Duodenal mucosa (tissue), 2 donors: Measurements from ENCODE around the gene MLLT3.

ENCODE experiments used
- H3K27ac ChIP-seq: one replicate; pipeline ENCODE4 v1.7.0; 2013; ENCODE audit warnings: low read depth, low read length
- H3K27me3 ChIP-seq, 2 donors: one replicate each; pipeline ENCODE4 v1.7.0; 2013; ENCODE audit warnings: low read length in 2 of 2, control low read depth in 1 of 2; ENCODE audit not compliant: insufficient read depth in 2 of 2, control insufficient read depth in 1 of 2
- H3K36me3 ChIP-seq, 2 donors: one replicate each; pipeline ENCODE4 v1.7.0; 2013; ENCODE audit warnings: low read length in 2 of 2, control low read depth in 1 of 2; ENCODE audit not compliant: insufficient read depth in 2 of 2, control insufficient read depth in 1 of 2
- H3K4me1 ChIP-seq, 2 donors: one replicate each; pipeline ENCODE4 v1.7.0; 2013; ENCODE audit warnings: low read length in 2 of 2, control low read depth in 1 of 2; ENCODE audit not compliant: insufficient read depth in 2 of 2, control insufficient read depth in 1 of 2
- H3K4me3 ChIP-seq, 2 donors: one replicate each; pipeline ENCODE4 v1.7.0; 2013; ENCODE audit warnings: low read length in 2 of 2, low read depth in 1 of 2
- H3K9ac ChIP-seq, 2 donors: one replicate each; pipeline ENCODE4 v1.7.0; 2013; ENCODE audit warnings: low read length in 2 of 2, low read depth in 1 of 2
- H3K9me3 ChIP-seq, 2 donors: one replicate each; pipeline ENCODE4 v1.7.0; 2013; ENCODE audit warnings: low read length in 2 of 2, control low read depth in 1 of 2; ENCODE audit not compliant: control insufficient read depth in 1 of 2

Gene MLLT3

GRCh38 chr9:20562051-20562450 lies 60.2 kb downstream of the MLLT3 start:
- Histone ChIP-seq H3K9me3 (no peaks in the 10 kb centered on the region), H3K4me1 (peaks cover 10 to 29% of the 10 kb centered on the region in 2 donors), H3K27ac (no peak overlapping the region), H3K36me3 (no peaks in the 10 kb centered on the region), H3K27me3 (no peaks in the 10 kb centered on the region), H3K4me3 (no peak overlapping the region), H3K9ac (no peak overlapping the region)

DNA sequence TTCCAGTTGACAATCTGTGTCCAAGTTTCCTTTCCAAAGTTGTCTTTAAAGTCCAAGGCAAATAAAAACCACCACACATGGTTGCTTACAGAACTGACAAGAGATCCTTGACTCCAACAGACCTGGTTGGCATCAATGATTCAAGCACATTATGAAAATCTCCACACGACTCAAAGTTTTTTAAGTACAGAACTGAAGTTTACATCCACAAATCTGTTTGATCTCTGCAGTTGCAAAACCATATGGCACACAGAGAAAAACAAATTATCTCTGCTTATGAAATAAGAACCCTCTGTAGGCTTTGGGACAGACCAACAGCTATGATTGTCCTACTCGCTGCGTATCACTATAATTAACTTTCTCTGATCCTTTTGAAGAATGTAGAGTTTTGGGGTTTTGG lies 60.8 kb downstream of the MLLT3 start:
- no peak overlapping the region for H3K4me3 ChIP-seq
- no peaks in the 10 kb centered on the region for H3K9me3 ChIP-seq
- H3K4me1 ChIP-seq, result peaks cover 10 to 29% of the 10 kb centered on the region in 2 donors
- H3K27me3 ChIP-seq, result no peaks in the 10 kb centered on the region
- H3K36me3 ChIP-seq, result no peaks in the 10 kb centered on the region
- H3K27ac ChIP-seq, result no peak overlapping the region
- H3K9ac ChIP-seq, result no peak overlapping the region

DNA sequence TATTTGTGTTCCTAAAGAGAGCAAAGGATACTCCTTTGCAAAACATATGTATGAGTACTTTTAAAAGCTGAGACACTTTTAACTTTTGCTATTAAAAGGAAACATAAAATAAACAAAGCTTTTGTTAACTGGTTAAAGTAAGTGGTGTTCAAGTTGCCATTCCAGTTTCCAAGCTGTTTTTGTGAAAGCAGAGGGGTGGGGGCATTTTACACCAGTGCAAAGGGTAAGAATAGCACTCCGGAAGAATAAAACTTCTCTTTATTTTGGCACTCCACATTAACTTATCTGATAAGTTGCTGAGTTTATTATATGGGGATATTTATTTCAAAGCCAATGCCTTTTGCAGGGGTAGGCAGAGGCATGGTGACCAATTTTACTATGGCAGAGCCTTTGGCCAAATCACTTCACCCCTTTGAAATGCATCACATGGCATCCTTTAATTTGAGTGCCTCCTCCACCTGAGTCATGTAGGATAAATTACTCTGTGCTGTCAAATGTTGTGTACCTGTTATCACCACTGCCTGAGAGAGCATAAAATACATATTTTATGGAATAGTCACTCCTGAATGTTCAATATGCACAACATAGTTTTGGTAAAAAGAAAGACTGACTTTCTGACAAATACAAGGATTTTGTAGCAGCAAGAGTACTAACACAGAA lies 62.9 kb downstream of the MLLT3 start:
- Histone ChIP-seq H3K27ac (no peak overlapping the region), H3K9ac (no peak overlapping the region), H3K9me3 (no peaks in the 10 kb centered on the region), H3K4me1 (peaks cover 10 to 29% of the 10 kb centered on the region in 2 donors), H3K27me3 (no peaks in the 10 kb centered on the region), H3K36me3 (no peaks in the 10 kb centered on the region), H3K4me3 (no peak overlapping the region)

- no peak overlapping the region for H3K9ac ChIP-seq
- no peak overlapping the region for H3K27ac ChIP-seq
- no peaks in the 10 kb centered on the region for H3K27me3 ChIP-seq
- no peaks in the 10 kb centered on the region for H3K36me3 ChIP-seq
- no peaks in the 10 kb centered on the region for H3K9me3 ChIP-seq
- H3K4me1 ChIP-seq, result peaks cover 15 to 33% of the 10 kb centered on the region in 2 donors
- no peak overlapping the region for H3K4me3 ChIP-seq
Observed at GRCh38 chr9:20558566-20559016, 63.7 kb downstream of the MLLT3 start.

DNA sequence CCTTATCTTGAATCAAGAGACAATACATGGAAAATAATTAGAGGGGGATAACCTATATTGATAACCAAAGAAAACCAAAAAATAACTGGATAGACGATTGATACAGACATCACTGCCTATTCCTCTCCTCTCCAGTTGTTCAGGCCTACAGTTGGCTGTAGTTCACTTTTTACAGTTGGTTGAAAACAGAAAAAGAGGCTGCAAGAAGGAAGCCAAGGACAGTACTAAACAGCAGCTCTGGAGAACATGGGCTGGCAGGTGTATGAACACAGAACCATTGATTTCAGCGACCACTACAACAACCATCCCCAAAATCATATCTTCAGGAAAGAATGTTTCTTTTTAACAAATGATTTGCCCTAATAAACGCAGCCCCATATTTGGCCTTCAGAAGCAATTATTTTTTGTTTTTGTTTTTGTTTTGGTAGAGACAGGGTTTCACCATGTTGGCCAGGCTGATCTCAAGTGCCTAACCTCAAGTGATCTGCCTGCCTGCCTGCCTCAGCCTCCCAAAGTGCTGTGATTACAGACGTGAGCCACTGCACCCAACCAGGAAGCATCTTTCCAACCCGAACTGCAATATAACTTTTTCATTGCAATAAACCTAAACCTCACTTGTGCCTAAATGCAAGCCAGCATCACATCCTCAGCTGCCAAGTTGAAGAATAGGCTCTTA lies 64.3 kb downstream of the MLLT3 start:
- Histone ChIP-seq H3K4me1 (peaks cover 21 to 38% of the 10 kb centered on the region in 2 donors), H3K9ac (no peak overlapping the region), H3K27ac (no peak overlapping the region)

DNA sequence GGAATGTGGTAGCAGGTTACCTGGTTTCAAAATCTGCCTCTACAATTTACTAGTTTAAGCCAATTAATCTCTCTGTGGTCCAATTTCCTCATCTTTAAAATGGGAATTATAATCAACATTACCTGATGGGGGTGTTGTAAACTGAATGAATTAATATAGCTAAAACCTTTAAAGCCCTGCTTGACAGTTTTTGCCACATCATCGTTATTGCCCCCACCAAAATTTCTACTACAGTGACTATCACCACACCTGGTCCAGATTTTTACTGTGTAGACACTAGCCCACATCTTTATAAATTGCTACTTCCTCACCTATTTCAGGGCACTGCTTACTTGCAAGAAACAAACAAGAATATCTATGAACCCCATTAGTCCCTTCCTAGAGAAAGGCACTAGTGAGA lies 65.0 kb downstream of the MLLT3 start:
- peaks cover 23 to 43% of the 10 kb centered on the region in 2 donors for H3K4me1 ChIP-seq
- H3K27me3 ChIP-seq, result no peaks in the 10 kb centered on the region
- no peak overlapping the region for H3K27ac ChIP-seq
- H3K4me3 ChIP-seq, result no peak overlapping the region
- H3K9me3 ChIP-seq, result no peaks in the 10 kb centered on the region
- no peak overlapping the region for H3K9ac ChIP-seq
- H3K36me3 ChIP-seq, result no peaks in the 10 kb centered on the region

More for the DNA sequence above, 64.3 kb downstream of the MLLT3 start:
- no peaks in the 10 kb centered on the region for H3K36me3 ChIP-seq
- H3K4me3 ChIP-seq, result no peak overlapping the region
- no peaks in the 10 kb centered on the region for H3K9me3 ChIP-seq
- H3K27me3 ChIP-seq, result no peaks in the 10 kb centered on the region

DNA sequence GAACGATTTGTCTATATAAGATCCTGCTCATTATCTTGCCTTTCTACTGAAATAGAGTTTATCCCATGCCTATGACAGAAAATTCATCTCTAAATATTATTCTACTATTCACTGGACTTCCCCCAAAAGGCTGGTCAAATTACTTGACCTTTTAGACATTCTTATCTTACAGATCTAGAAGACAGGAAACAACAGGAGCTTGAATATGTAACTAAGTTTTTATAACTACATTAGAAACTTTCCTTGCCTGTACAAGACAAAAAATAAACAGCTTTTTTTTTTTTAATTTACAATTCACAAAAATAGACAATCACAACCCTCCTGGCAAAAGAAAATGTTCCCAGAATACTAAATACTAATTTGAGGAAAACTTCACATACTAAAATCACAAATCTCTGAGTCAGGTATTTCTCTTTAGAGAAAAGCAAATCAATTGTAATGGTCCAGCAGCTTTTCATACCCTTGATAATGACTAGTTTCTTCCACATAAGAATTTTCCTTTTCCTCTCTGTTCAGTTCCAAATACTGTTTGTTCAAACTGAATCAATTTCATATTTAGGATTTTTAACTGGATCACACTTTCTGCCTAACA lies 68.6 kb downstream of the MLLT3 start:
- no peak overlapping the region for H3K9ac ChIP-seq
- H3K9me3 ChIP-seq, result no peaks in the 10 kb centered on the region
- H3K27me3 ChIP-seq, result no peaks in the 10 kb centered on the region
- no peaks in the 10 kb centered on the region for H3K36me3 ChIP-seq
- no peak overlapping the region for H3K27ac ChIP-seq
- no peak overlapping the region for H3K4me3 ChIP-seq
- peaks cover 31 to 40% of the 10 kb centered on the region in 2 donors for H3K4me1 ChIP-seq

DNA sequence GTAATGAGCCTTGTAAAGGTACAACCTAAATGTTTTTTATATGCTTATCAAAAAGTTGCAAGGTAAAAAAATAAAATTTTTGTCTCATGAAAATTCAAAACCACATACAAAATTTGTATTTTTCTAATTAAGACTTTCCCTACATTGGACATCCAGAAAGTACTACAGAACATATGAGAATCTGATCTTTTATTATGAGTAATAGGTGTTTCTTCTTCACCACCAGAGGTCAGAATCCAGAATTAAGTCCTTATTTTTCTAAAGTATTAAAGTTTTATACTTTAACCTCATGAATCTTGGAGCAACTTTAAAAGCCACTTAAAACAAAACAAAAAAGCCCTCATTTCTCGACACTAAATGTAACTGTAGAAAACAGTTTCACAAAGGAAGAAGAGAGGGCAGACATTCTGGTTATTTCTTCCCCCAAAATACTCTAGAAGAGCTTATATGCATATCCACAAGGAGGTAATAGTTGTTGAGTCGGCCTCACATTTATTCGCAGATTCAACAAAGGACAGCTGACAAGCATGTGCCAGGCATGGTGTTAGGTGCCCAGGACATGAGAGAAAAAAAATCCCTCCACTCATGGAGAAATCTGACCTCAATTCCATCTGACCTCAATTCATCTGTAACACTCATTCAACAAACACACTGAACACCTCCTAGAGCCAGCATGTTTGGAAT lies 69.3 kb downstream of the MLLT3 start:
- H3K27me3 ChIP-seq, result no peaks in the 10 kb centered on the region
- H3K9ac ChIP-seq, result no peak overlapping the region
- no peaks in the 10 kb centered on the region for H3K36me3 ChIP-seq
- H3K9me3 ChIP-seq, result no peaks in the 10 kb centered on the region
- peaks cover 25 to 33% of the 10 kb centered on the region in 2 donors for H3K4me1 ChIP-seq
- H3K4me3 ChIP-seq, result no peak overlapping the region
- H3K27ac ChIP-seq, result no peak overlapping the region

DNA sequence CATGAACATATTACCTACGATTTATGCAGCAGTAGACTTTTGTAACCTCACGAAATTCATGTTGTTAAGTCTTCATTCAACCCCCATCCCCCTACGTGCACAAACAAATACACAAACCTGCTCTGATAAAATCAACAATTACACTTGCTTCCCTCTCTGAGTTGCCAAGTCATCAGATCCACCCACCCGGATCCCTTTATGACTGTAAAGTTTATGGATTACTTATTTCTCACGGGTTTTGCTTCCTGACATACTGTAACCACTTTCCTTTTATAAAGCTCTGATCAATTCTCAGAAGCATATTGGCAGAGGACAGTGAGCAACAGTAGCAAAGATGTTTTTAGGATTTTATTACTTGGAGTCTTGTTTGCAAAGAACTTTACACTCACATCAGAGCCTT lies 70.5 kb downstream of the MLLT3 start:
- H3K9ac ChIP-seq, result no peak overlapping the region
- no peaks in the 10 kb centered on the region for H3K9me3 ChIP-seq
- H3K4me1 ChIP-seq, result peaks cover 23 to 30% of the 10 kb centered on the region in 2 donors
- H3K27ac ChIP-seq, result no peak overlapping the region
- no peaks in the 10 kb centered on the region for H3K36me3 ChIP-seq
- no peaks in the 10 kb centered on the region for H3K27me3 ChIP-seq
- H3K4me3 ChIP-seq, result no peak overlapping the region

GRCh38 chr9:20551236-20551635 lies 71.1 kb downstream of the MLLT3 start:
- Histone ChIP-seq H3K27ac (no peak overlapping the region), H3K36me3 (no peaks in the 10 kb centered on the region), H3K9me3 (no peaks in the 10 kb centered on the region), H3K27me3 (no peaks in the 10 kb centered on the region), H3K4me3 (no peak overlapping the region), H3K9ac (no peak overlapping the region), H3K4me1 (peaks cover 23 to 30% of the 10 kb centered on the region in 2 donors)
